GM18861 (cell line): ENCODE measurements around the gene ZSWIM6.

ENCODE experiments used
- ATAC-seq: cut with Tn5 transposase; IDR thresholded peaks from one replicate; pipeline ENCODE4 v1.9.1; 2021; ENCODE audit not compliant: unreplicated experiment

ZSWIM6 gene

DNA sequence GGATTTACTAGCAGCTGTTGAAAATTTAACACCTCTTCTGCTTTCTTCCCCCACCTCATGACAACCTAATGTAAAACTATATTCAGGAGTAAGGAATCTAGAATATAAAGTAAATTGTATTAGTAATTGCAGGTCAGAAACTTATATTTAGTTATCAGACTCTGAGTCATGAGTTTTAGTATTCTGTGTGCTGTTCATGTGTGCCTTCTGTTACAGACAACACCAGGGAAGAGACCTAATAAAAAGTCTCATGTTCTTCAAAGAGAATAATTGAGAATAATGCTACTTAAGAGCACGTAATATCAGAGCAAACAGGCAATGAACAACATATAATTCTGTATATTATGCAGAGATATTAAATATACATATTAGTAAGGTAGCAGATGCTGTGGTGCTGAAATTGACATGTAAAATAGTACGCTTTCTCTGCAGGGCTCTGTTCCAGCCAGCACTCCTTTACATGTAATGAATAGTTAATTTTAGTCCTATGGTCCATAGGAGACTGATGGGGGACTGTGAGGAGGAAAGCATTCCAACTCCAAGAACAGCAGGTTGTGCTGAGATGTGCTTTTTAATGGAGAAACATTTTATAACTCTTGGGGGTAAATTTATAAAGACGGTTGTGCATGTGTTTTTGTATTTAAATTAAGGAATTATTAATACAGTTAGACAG, 106.4 kb downstream of the ZSWIM6 start:
- ATAC-seq = no peak

- ATAC-seq = no peak
These were observed 108.0 kb downstream of the ZSWIM6 start for GRCh38 chr5:61440086-61440485.

DNA sequence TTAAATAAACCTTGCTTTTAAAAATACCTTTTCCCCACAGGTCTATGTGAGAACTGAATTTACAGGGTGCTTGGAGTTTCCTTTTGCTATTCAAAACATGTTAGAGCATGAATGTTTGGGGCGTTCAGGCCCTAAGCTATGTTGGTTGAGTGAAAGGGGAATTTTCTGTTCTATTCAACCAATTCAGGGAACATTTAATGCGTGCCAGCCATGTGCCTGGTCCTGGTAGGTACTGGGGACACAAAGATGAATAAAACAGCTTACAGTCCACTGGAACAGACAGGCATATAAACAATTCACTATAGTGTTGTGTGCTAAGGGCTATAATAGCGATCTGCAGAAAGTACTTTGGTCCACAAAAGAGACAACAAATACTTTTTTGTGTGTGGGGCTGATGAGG, 108.5 kb downstream of the ZSWIM6 start:
- no peak for ATAC-seq

DNA sequence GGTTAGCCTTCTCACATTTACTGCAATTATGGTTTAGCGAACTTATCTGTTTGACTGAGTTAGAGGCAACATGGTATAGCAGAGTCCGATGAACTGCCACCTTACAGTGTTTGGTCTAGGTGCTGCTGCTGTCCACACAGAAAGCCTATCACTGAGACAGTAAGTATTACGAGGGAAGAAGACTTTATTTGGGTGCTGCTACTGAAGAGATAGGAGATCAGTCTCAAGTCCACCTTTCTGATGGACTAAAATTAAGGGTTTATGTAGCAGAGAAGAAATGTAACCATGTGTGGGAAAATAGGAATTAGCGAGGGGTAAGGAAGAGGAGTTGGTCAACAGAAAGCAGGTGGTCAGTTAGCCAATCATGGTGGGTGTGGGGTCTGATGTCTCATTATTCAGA, 109.7 kb downstream of the ZSWIM6 start:
- no peak for ATAC-seq

GRCh38 chr5:61447780-61448495, 115.9 kb downstream of the ZSWIM6 start:
- ATAC-seq = no peak

DNA sequence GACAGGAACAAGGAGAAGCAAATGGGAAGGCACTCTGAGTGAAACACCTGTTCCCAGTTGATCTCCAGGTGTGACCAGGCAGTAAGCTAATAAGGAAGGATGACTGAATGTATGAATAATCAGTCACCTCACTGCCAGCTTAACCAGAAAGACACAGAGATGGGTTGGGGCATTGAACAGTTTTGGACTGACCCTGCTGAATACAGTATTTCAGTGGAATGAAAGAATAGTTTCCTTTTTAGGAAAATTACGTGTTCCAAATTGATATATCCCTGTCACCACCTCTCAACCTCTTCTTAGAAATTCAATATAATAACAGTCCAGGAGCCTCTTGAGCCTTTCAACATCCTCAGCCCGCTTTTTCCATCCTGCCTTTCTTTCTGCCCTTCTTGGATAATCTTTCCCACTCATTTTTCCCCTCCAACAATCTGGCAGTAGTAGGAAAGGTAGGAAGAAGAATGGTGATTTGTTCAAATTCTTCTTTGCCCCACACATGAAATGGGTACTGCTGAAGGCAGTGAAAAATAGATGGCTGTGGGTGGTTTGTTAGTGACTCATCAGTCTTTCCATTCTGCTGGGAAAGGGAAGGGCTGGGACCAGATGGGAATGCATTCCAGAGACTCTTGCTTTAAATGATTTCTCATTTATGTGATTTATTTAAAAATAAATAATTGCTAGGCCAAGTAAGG, 117.9 kb downstream of the ZSWIM6 start:
- ATAC-seq = no peak

DNA sequence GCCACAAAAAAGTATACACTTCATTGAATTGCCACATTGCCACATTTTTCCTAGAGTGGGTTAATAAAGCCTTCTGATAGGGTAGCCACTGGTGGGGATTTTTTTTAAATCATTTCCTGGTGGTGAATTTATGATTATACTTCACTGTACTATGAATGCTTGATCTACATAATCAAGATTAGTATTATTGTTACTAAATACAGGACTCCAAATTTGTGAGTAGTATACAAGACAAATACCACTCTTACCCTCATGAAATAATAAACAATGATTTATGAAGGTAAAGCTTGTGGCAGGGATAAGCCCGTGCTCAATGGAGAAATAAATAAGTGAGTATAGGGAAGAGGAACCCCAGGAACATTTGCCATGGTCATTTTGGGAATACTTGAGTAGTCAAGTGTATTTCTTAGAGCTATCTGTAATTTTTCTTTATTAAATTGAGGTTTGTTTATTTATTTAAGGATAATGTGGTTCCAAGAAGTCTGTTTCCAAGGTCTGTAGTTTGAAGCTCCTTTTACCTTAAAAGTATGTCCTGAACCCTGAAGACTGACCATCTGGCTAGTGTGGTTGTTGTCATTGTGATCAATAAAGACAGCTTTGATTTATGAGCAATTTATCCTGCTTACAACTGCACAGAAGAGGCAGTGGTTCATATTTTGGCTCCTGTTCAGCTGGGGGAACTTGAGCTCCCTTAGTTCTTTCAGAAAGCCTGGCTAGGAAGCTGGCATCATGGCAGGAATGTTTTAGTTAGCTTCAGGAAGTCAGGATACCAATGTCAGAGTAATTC, 118.6 kb downstream of the ZSWIM6 start:
- no peak for ATAC-seq

GRCh38 chr5:61455179-61456006, 123.3 kb downstream of the ZSWIM6 start:
- no peak for ATAC-seq

DNA sequence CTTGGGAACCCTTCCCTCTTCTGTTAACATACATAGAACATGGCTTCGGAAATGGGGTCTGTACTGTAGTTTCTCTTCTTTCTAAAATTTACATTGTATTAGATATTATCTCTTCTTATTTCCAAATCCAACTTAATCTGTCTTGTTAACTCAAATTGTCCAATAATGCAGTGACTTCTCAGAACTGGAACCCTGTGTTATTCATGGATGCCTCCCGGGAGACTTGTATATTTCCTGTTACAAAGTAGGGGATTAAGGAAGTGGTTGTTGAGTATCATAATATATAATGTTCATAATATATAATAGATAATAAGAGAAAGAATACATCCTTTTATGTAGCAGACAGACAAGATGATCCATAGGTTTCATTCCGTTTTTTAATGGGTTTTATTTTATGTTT, 128.4 kb downstream of the ZSWIM6 start:
- no peak for ATAC-seq

DNA sequence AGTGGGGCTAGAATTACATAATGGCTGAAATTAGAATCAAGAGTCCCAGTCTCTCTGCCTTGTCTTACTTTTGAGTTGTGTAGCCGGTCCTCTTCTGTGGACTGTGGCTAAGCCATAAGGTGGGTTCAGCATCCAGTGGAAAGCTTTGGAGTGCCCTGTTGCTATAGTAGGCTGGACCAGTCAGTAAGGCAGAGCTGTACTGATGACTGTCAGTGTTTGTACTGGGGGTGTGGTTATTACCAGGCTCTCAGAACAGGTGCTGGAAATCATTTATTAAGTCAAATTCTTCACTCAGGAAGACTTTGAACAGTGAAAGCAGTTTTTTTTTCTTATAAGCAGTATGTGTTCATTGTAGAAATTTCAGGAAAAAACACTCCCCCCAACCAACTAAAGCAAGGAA, 129.4 kb downstream of the ZSWIM6 start:
- no peak for ATAC-seq

DNA sequence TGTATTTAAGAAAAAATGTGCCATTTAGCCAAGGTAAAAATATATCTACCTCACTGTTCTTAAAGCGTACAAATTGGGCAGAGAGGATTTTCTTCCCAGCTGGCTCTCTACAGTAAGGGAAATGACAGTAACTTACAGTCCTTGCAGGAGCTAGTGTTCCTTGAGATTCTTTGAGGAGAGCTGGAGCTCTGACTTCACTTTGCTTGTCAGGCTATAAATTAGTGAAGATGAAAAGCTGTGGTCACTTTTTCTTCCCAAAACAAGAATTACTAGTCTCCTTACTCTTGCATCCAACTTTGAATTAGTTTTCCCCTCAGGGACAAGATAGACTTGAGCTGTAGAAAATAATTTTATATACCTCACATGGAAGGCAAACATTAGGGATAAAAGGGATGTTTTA, 129.9 kb downstream of the ZSWIM6 start:
- ATAC-seq = no peak

DNA sequence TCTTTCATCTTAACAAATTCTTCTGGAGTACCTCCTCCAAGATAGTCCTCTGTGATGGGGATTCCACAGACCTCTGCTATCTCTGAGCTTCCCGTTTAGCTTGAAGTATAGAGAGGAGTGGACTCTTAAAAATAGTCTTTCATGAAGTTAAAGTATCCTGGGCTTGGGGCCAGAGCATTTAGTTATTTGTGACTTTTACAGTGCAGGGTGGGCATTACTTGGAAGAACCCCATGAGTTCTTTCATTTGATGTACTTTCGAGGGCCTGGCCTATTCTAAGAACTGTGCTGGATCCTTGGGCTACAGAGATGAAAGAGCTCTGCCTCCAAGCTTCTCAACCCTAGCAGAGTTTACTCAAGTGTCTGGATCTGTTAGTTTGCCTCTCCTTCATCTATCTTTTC, 131.5 kb downstream of the ZSWIM6 start:
- ATAC-seq = no peak

GRCh38 chr5:61464512-61464911, 132.5 kb downstream of the ZSWIM6 start:
- no peak for ATAC-seq

DNA sequence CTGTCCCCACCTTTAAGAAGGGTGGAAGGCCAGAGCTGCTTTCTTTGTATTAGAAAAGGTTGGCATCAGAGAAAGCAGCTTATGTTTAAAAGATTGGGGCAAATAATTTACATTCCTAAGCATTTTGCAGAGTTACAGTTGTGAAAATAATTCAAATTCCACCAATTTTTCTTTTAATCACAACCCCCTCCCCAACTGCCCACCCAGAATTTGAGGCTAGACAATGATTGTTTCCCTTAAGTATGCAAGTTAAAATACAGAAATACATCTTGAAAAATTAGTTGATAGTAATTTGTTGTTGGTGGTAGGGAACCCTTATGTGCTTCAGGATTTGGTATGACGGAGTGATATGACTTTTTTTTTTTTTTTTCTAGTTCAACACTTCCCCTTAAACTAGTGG, 133.0 kb downstream of the ZSWIM6 start:
- no peak for ATAC-seq

DNA sequence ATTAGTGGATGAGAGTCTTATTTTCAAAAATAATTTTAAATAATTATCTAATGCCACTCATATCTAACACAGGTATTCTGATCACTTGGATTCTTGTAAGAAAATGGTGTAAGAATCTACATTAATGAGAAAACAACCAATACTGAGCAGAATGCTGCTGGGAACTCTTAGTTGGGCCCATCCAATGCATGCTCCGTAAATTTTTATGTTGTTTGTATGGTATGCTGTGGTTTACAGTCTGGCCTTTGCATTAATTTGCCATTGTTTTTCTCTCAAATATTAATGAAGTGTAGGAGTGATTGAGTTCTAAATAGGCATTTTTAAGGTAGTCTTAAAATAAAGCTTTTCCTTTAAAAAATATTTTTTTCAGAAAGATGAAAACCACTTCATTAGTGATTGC, 133.4 kb downstream of the ZSWIM6 start:
- ATAC-seq = no peak

GRCh38 chr5:61466017-61466416, 134.0 kb downstream of the ZSWIM6 start:
- no peak for ATAC-seq

- ATAC-seq = no peak
These were observed 135.9 kb downstream of the ZSWIM6 start for GRCh38 chr5:61467766-61468482.

DNA sequence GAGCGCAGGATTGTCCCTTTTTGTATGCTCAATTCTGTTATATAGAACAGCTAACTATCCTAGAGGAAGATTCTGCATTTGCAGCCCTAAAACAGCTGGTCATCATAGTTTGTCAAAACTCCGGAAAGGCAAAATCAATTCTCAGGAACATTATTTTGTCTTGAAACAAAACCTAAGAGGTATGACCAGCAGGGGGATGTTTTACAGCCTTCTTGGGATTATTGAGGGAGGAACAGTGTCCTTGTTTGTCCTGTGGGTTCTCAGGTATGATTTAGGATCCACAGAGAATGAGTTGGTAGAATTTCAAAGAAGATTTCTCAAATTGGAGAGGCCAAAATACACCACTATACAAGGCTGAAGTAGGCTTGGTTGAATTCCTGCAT, 136.4 kb downstream of the ZSWIM6 start:
- no peak for ATAC-seq

DNA sequence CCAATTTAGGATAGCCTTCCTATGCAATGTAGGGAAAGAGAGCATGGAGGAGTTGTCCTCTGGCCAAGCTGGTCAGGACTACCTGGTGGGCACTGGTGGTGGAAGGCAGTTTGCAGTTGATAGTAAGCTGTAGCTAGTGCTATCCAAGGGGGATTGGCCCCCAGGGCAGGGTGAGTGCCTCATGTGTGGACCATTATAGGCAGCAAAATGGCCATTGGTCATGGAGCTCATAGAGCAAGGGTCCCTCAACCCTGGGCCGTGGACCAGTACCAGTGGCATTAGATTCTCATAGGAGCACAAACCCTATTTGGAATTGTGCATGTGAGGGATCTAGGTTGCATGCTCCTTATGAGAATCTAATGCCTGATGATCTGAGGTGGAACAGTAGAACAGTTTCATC, 139.3 kb downstream of the ZSWIM6 start:
- no peak for ATAC-seq
